K562 (cell line): ENCODE measurements around the gene GTPBP8. TPM values are rescaled to one million over a fixed set of nuclear protein-coding genes. Genes with fewer than 3 reads are reported as not detected.
A peak's percentile ranks its signal among the peaks of the same experiment; 100 is the strongest.

Source experiments
- ATAC-seq: fragments of 200-7000 bp; cut with Tn5 transposase; 3 replicates; pipeline ENCODE4 v1.9.1; 2020; ENCODE audit warnings: moderate library complexity
- BruUV-seq: library from RNA; stranded (reverse); fragments of 400-500 nt; replicated peaks from 2 replicates; lab custom pipeline; 2021; lab: Mats Ljungman, UMichigan
- CTCF ChIA-PET: fragments of 300-600 bp; formaldehyde crosslinking; extraction: SDS; loops from one replicate; lab custom pipeline; 2021; ENCODE audit warnings: low intra/inter-chr PET ratio; lab: Yijun Ruan, JAX
- POLR2A ChIA-PET: fragments of 300-600, 350-650 bp; sonication (Branson Sonifier 250); formaldehyde crosslinking; extraction: SDS; loops from one replicate; lab custom pipeline; 2021; ENCODE audit warnings: antibody characterized with exemption, inconsistent platforms; lab: Yijun Ruan, JAX
- DNase-seq, 4 experiments: peaks; one replicate each; pipeline versions ENCODE4 v3.0.0 to v3.0.0-alpha.2; 2011 to 2018; ENCODE audit warnings: low spot score in 3 of 4, mixed read lengths in 3 of 4; ENCODE audit errors: extremely low read depth in 1 of 4
- FAIRE-seq: peaks from 2 replicates; lab custom pipeline; 2011; peaks lifted over from hg19 to GRCh38; lab: Jason Lieb, UNC
- H2AFZ ChIP-seq: 2 replicates; pipeline ENCODE4 v1.6.0; 2011; ENCODE audit warnings: low read depth, low read length, control low read depth, inconsistent platforms
- H3K27ac ChIP-seq: fragments of 200-600 bp; 3 replicates; pipeline ENCODE4 v1.8.0; 2011; ENCODE audit warnings: low read depth, mild to moderate bottlenecking, control low read depth, inconsistent platforms, low read length, moderate library complexity, mixed read lengths; ENCODE audit errors: extremely low read depth
- H3K27me3 ChIP-seq, 2 experiments: fragments of 300-600 bp in 1 of 2; 2 replicates in 1 of 2; 3 replicates in 1 of 2; pipeline versions ENCODE4 v1.6.0 to v1.8.0; 2011; ENCODE audit warnings: inconsistent platforms in 2 of 2, low read length in 2 of 2, mild to moderate bottlenecking in 1 of 2, mixed read lengths in 1 of 2, moderate library complexity in 1 of 2; ENCODE audit not compliant: control insufficient read depth in 2 of 2, insufficient read depth in 2 of 2
- H3K36me3 ChIP-seq: fragments of 300-600 bp; 3 replicates; pipeline ENCODE4 v1.8.0; 2011; ENCODE audit warnings: mild to moderate bottlenecking, low read length, inconsistent platforms; ENCODE audit not compliant: control insufficient read depth, insufficient read depth
- H3K4me1 ChIP-seq, 2 experiments: fragments of 200-600 bp in 1 of 2; replicated peaks in 1 of 2; 2 replicates in 1 of 2; 3 replicates in 1 of 2; pipeline versions ENCODE4 v1.5.1 to v1.8.0; 2011; ENCODE audit warnings: inconsistent platforms in 2 of 2, low read length in 2 of 2, mild to moderate bottlenecking in 1 of 2, mixed read lengths in 1 of 2, moderate library complexity in 1 of 2; ENCODE audit not compliant: control insufficient read depth in 2 of 2, insufficient read depth in 2 of 2
- H3K4me2 ChIP-seq: 2 replicates; pipeline ENCODE4 v1.6.1; 2011; ENCODE audit warnings: low read length, control low read depth, inconsistent platforms, mixed read lengths; ENCODE audit not compliant: insufficient read depth
- H3K4me3 ChIP-seq: fragments of 200-600 bp; sonication (generic), shearing (Covaris generic); 2 replicates; pipeline ENCODE4 v1.5.1; 2016; ENCODE audit warnings: control low read depth, inconsistent platforms
- H3K79me2 ChIP-seq: fragments of 200-600 bp; 3 replicates; pipeline ENCODE4 v1.8.0; 2011; ENCODE audit warnings: low read length, inconsistent platforms; ENCODE audit not compliant: control insufficient read depth, insufficient read depth
- H3K9ac ChIP-seq, 2 experiments: 2 replicates each; pipeline versions ENCODE4 v1.6.0 to v1.6.1; 2011; ENCODE audit warnings: low read depth in 2 of 2, low read length in 2 of 2, control low read depth in 1 of 2, inconsistent platforms in 1 of 2, mild to moderate bottlenecking in 1 of 2, mixed read lengths in 1 of 2; ENCODE audit not compliant: insufficient read depth in 1 of 2
- H3K9me1 ChIP-seq: one replicate; pipeline ENCODE4 v1.6.0; 2011; ENCODE audit warnings: inconsistent platforms, mild to moderate bottlenecking, low read length, moderate library complexity; ENCODE audit not compliant: control insufficient read depth, insufficient read depth
- H3K9me3 ChIP-seq: replicated peaks from 2 replicates; pipeline ENCODE4 v1.5.1; 2011; ENCODE audit warnings: low read depth, low read length, inconsistent platforms; ENCODE audit not compliant: control insufficient read depth, insufficient read depth
- H4K20me1 ChIP-seq: replicated peaks from 2 replicates; pipeline ENCODE4 v1.6.1; 2011; ENCODE audit warnings: low read length, inconsistent platforms, mixed read lengths; ENCODE audit not compliant: control insufficient read depth, insufficient read depth
- BRD9 ChIP-seq: fragments of 450-650 bp; IDR thresholded peaks from 2 replicates; pipeline ENCODE4 v1.6.1; 2018; ENCODE audit warnings: low read depth; ENCODE audit not compliant: partially characterized antibody
- EHMT2 ChIP-seq: fragments of 450-650 bp; IDR thresholded peaks from 2 replicates; pipeline ENCODE4 v1.6.1; 2018; ENCODE audit warnings: antibody characterized with exemption
- GATA2 ChIP-seq: sonication (generic); formaldehyde crosslinking; IDR thresholded peaks from 2 replicates; pipeline ENCODE4 v1.4.0; 2020; ENCODE audit warnings: mild to moderate bottlenecking, missing genetic modification reagents
- PYGO2 ChIP-seq: fragments of 450-650 bp; IDR thresholded peaks from 2 replicates; pipeline ENCODE4 v1.6.1; 2016; ENCODE audit warnings: mild to moderate bottlenecking, missing genetic modification characterization, moderate library complexity, missing compliant biosample characterization
- THAP7 ChIP-seq: fragments of 250-450 bp; sonication (Bioruptor Pico); IDR thresholded peaks from 2 replicates; pipeline ENCODE4 v1.5.0; 2021
- XRCC5 ChIP-seq: fragments of 200-400 bp; formaldehyde crosslinking; IDR thresholded peaks from 2 replicates; pipeline ENCODE4 v1.6.1; 2017; ENCODE audit warnings: low read depth, mild to moderate bottlenecking, low read length
- ZC3H11A ChIP-seq: IDR thresholded peaks from 2 replicates; pipeline ENCODE4 v1.6.1; 2012; ENCODE audit warnings: low read depth, low read length, improper control_type of control experiment
- ZFP1 ChIP-seq: fragments of 450-650 bp; formaldehyde crosslinking; IDR thresholded peaks from 2 replicates; pipeline ENCODE4 v1.4.0; 2020; ENCODE audit warnings: mild to moderate bottlenecking, mixed read lengths
- ZFP36 ChIP-seq: fragments of 150-350 bp; IDR thresholded peaks from 2 replicates; pipeline ENCODE4 v1.6.1; 2018; ENCODE audit warnings: low read length, low read depth; ENCODE audit not compliant: partially characterized antibody
- in situ Hi-C: fragments of 300-500 bp; cut with MboI; formaldehyde crosslinking; loops from 4 replicates; pipeline ENCODE4 v1.15.0; 2018; ENCODE audit warnings: inconsistent platforms, mixed read lengths
- intact Hi-C: fragments of 100-400 bp; cut with micrococcal nuclease; formaldehyde crosslinking; loops from 2 replicates; pipeline ENCODE4 v1.14.2; 2022
- polyA plus RNA-seq, 8 experiments: library from polyadenylated mRNA; depleted of rRNA in 4 of 8; stranded (reverse) in 5 of 8; unstranded in 3 of 8; fragments of >200 nt; fragmentation: Nextera tagmentation in 2 of 8; fragmentation: Illumina TruSeq in 1 of 8; extraction: Ambion mirVana in 2 of 8; extraction: Trizol in 1 of 8; gene quantifications; 2 replicates each; pipeline versions ENCODE4 v1.2.1 to v1.2.3, GENCODE V29; 2011 to 2014; ENCODE audit warnings: inconsistent platforms in 1 of 8, missing spikeins in 1 of 8
- total RNA-seq, 7 experiments: library from RNA; depleted of rRNA in 6 of 7; stranded (reverse); fragments of >200 nt in 6 of 7; fragmentation: Illumina TruSeq in 2 of 7; extraction: Trizol in 2 of 7; gene quantifications; 2 replicates each; pipeline versions ENCODE4 v1.2.1 to v1.2.3, GENCODE V29; 2011 to 2021; ENCODE audit warnings: low replicate concordance in 1 of 7

Gene GTPBP8
- total and polyA plus RNA-seq, 9 of the 15 experiments (the other 6 are each of a cell fraction or from before 2014, with no cell fraction given): 14.0 to 33.3 (median 20.8) TPM

- H2AFZ ChIP-seq: no peak overlapping the region
- no TSS peak for BruUV-seq
- H3K4me1 ChIP-seq: no peaks in the 10 kb centered on the region; a peak in 1 of 5 replicates
- H3K9me1 ChIP-seq: no peaks in the 10 kb centered on the region
- H3K36me3 ChIP-seq: no peaks in the 10 kb centered on the region
- FAIRE-seq (no peak), ATAC-seq (no peak), DNase-seq (no peak)
- H3K27ac ChIP-seq: no peak overlapping the region
- H3K4me2 ChIP-seq: no peak overlapping the region
- in situ Hi-C loops (no loop called here), intact Hi-C loops (no loop called here)
- POLR2A ChIA-PET: no interaction called here
- TF ChIP-seq ZFP1 (CRISPR knock-in tag): no peak
- no peak for TF ChIP-seq GATA2
- TF ChIP-seq PYGO2 (tag): no peak
- no peak for TF ChIP-seq BRD9
- TF ChIP-seq EHMT2: no peak
- TF ChIP-seq XRCC5: no peak
- TF ChIP-seq ZC3H11A: no peak
- TF ChIP-seq ZFP36: peak; percentile 63
- TF ChIP-seq THAP7 (CRISPR knock-in tag): no peak
- 0 out of 2 replicates have a peak, but pooled peaks cover 2% of the 10 kb centered on the region for H3K9me3 ChIP-seq
- CTCF ChIA-PET: no interaction called here
- H3K4me3 ChIP-seq: no peak overlapping the region
- H4K20me1 ChIP-seq: no peaks in the 10 kb centered on the region
- no peaks in the 10 kb centered on the region for H3K27me3 ChIP-seq
- no peak overlapping the region for H3K9ac ChIP-seq
- H3K79me2 ChIP-seq: no peaks in the 10 kb centered on the region
Measured at GRCh38 chr3:112963683-112964082, 27.1 kb upstream of the GTPBP8 start.
